ENCODE data around the gene GPR158.

GPR158 gene

DNA sequence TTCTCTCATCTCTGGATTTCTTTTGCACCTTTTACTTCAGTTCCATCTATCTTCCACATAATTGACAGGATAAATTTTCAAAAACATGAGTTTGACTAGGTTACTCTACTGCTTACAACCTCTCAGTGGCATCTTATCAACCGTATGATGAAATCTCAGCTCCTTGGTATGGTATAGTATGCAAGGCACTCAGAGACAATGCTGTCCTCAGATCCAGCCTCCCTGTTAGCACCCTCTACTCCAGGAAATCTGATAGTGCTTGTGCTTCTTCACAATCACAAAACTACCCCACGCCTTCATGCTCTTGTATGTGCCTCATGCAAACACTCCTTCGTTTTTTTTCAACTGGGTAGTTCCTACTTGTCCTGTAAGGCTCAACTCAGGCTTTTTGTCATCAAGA, 330.7 kb downstream of the GPR158 start:
- DNase-seq: no peak

DNA sequence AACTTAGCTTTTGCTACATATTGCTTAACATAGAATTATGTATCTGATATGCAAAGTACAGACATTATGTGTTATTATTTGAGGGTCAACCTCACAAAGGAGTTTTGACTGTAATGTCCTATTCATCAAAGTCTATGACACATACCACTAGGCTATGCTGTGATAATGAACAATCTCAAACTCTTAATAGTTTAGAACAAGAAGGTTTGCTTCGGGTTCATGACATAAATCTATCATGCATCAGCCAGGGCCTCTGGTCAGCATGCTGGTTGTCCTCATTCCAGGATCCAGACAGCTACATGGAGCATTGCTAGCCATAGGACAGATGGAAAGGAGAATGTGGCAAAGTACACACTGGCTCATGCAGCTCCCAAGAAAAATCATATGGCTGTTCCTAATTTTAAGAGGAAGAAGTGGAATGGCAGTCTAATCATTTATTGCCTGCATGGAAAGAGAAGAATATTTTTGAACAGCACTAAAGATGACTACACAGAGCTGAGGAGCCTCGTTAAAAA, 332.1 kb downstream of the GPR158 start:
- no peak for DNase-seq

DNA sequence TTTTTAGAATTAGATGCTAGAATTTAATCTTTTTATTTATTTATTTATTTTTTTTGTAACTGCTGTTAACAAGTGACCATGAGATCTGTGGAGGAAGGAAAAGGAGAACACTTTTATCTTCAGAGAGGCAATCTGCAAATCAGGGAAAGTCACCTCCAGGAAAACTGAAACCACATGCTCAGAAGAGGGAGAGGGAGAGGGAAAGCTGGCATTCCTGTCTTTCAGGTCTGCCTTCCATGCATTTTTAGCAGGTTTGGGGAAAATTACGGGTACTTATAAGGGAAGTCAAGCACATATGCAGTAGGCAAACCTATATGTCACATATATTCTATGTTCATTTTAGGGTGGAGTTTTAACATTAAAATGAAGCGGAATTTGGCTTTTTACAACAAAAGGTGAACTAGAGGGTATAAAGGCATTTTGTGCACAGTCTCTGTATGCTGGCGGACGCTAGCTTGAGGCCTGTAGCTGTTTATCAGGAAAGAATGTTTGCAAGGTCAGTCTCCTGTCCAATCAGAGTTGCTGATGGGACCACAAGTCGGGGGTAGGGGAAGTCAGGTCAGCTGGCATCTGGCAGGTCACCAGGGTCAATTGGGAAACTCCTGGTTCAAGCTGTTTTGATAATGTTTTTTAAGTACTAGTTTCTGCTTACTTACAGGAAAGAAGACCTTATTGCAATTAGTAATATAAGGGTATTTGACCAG, 333.5 kb downstream of the GPR158 start:
- no peak for DNase-seq

DNA sequence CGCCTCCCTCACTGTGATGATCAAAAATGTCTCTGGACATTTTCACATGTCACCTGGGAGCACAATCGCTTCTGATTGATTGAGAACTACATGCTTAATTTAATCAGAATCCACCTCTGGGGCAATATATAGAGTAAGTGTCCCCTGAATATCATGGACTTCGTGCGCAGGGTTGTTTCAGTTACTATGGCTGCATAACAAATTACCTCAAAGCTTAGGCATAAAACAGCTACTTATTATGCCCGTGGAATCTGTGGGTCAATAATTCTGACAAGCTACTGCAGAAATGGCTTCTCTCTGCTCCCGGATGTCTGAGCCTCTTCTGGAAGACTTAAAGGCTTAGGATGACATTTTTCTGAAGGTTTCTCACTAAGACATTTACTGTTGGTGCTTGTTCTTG, 334.4 kb downstream of the GPR158 start:
- DNase-seq: no peak

DNA sequence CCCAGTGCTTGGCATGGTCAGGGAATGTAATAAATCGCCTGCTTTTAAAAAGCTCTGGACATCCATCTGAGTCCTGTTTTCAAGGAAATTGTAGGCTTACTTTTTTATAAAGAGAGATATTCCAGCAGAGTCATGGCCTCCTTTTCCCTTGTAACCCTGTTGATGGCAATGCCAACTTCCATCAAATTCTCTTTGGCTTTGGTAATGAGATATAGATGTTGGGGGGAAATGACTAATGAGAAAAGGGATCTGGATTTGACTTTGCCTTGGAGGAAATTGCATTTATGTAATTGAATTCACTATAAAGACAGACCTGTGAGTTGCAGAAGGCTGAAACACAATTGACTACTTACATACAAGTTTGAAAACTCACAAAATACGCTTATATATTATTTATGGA, 347.5 kb downstream of the GPR158 start:
- no peak for DNase-seq

DNA sequence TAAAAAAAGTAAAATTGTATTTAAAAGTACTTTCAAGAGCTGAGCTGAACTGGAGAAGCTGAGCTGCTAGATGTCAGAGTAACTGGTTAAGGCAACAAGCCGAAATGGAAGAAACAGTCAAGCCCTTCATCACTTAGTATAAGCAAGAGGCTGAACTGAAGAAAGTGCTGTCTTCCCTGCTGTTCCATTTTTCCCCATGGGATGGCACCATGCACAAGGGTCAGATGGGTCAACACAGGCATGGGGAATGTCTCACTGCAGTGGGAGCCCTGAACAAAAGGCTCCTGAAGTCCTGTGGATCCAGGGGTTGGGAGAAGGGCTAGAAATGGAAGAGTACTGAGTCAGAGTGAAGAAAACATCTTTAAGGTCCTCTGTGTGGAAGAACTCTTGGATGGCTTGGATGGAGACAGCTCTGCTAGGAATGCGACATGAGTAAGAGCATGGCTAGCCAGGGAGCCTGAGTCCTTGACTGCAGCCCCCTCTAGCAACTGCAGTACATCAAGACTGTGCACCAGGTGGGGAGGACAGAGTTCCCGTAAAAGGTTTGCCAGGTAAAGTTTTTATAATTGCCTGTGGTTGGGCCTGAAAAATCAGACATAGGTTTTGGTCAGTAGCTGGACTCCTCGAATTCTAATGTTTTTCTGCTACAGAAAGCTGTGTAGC, 348.3 kb downstream of the GPR158 start:
- no peak for DNase-seq

DNA sequence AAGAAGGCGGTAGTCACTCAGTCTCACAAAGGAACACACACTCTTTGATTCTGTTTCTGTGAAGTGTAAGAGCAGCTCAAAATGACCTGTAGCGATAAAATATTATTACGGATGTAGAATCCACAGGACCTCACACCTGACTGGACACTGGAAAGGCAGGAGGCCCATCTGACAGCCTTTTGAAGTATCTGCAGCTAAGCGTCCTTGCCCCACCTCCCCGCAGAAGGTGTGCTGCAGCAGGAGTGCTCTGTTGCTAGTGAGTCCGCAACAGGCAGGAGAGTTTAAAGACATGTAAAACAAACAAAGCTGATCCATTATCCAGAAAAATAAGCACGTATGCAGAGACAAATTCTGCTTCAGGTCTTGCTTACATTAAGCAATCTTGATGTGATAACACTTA, 355.5 kb downstream of the GPR158 start:
- DNase-seq: no peak

DNA sequence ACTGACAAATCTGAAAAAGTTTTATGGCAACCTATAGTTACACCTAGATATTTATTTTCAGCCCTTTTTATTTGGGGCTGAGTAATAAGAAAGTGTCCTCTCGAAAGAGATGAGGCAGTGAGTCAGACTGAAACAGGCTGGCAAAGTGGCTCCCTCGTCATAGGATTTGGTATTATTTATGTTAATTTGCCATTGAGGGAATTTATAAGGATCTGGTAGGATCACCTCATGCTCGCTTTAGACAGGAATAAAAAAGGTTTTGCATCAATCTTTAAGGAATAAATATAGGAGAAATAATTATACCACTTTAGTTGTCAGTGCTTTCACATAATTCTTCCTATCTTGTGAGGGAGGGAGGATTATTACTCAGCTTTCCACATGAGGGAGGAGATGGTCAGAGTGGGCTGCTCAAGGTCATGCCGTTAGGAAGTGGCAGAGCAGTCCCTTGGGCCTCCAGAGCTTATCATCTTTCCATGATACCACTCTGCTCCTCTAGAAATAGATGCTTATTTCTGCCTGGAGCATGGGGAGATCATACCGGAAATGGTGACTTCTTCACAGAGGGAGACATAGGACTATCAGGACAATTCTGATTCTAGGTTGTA, 356.8 kb downstream of the GPR158 start:
- no peak for DNase-seq

DNA sequence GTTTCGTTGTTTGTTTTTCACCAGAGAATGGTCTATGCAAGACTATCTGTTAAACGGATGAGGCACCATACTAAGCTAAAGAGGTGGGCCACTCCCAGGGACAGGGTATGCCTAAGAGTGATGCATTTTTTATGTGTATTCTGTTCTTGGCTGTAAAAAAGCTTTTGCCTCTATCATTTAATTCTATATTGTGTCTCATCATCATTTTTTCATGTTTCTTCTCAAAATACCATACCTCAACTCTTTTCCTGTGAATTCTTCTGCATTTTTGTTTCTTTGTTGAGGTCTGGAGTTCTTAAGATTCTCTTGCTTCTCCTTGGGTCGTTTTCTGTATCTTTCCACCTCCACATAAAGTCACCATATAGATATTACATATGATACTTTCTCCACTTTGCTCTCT, 357.4 kb downstream of the GPR158 start:
- no peak for DNase-seq

DNA sequence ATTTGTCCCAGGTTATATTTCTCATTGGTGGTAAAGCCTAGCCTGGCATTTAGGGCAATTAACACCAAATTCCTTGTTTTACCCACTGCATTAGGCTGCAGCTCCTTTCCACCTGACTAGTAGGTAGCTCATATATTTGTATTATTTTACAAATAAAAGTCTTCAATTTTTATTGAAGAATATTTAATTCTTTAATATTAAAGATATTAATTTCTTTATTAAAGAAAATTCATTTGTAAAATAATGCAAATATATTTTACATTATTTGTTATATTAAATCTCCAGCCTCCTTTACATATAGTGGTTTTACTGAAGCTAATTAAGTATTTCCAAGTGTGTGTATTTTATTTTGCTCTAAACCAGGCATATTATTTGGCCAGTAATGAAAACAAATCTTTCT, 361.2 kb downstream of the GPR158 start:
- no peak for DNase-seq

DNA sequence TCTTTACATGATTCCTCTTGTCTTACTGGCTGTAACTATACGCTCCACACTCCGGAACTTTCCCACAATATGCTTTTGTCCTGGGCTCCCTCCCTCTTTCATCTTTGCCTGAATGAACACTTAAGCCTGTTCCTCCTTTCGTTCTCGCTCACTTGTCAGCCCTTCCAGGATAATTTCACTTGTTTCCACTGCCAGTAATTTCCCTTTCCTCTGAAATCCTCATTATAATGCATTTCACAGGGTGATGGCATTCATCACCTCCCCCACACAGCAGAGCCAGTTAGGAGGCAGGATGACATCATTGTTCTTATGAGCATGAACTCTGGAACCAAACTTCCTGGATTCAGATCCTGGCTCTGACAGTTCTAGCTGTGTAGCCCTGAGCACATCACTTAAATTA, 372.6 kb downstream of the GPR158 start:
- DNase-seq: no peak

DNA sequence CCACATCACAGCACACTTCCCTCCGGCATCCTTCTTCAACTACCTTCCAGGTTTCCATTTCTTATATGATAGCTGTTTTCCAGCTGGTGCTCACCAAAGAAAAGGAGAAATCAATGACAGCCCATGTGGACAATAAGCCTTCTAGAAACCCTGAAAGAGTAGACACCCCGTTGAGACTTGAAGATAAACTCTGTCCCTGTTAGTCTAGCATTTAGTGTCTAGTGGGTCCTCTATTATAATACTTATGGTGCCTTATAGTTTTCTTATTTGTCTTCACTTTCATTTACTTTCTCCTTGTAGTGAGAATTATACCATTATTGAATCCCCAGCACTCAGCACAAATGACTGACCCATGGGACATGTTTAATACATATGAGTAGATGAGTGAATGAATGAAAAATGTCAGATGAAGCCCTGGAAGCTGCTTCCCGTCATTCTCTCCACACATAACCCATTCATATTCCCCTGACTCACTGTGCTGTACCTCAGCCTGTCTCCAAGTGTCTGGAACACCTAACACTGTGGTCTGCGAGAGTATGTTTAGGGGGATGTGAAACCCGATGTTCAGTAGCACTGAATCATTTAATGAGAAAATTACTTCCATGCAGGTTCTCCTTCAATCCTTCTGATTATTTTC, 377.6 kb downstream of the GPR158 start:
- no peak for DNase-seq

DNA sequence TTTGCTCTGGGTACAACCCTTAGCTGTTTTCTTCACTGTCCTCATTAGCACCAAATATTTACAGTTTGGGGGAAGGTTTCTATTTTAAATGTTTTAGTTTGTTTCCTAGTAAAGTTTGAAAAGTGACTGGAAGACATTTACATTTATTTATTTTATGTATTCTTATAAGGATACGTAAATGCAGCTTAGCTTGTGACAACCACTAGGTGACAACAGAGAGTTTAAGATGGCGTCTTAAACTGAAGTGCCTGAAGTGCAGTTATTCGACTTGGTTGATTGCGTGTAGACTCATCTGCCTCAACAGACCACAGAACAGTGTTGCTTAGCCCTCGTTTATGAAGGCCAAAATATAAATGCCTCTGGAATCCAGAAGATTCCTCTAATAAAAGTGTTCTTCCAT, 381.1 kb downstream of the GPR158 start:
- DNase-seq: no peak

DNA sequence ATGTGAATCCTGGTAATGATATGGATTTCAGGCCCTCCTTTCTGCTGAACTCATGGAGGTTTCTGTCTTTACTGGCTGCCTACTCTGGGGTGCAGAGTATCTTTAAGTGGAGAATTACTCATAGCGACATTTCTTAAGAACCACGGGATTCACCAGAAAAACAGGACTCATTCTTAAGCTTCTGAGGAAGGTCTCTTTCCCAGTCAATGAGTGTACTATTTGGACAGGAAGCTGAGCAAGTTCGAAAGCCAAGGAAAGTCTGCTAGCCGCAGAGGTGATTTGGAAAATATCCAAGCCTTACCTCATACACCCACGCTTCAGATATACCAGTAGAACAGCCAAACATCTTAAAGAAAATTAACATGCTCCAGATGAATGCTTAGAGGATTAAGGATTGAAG, 381.7 kb downstream of the GPR158 start:
- DNase-seq: no peak

DNA sequence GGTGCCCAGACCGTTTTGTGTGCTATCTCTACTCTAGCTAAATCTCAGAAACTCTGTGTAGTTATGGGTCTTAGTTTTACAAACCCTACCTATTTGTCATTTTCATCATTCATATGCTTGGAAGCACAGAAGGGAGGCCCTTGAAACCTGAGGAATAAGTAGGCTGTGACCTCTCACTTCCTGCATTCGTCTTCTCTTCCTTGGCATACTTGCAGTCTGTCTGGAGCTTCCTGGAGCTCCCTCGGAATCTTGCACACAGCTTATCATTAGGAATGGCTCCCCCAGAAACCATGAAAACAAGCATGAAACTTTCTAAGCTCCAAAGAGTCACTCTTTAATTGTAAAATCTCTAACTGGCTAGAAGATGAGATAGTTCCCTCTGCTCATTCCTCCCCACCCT, 382.3 kb downstream of the GPR158 start:
- no peak for DNase-seq

DNA sequence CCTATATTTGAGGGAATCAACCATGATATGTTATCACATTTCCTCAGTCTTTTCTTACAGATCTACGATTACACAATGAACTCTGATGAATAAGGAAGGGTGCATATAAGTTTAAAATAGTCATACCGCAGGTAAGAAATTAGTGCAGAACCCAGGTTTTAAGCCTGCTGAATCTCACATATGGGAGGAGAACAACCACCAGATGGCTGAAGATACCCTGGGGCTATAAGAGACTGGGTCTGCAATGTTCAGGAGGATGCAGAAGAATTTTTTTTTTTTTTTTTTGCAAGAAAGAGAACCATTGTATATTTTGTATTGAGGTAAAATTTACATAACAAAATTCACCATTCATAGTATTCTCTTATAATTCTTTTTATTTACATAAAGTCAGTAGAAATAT, 387.0 kb downstream of the GPR158 start:
- DNase-seq: no peak

DNA sequence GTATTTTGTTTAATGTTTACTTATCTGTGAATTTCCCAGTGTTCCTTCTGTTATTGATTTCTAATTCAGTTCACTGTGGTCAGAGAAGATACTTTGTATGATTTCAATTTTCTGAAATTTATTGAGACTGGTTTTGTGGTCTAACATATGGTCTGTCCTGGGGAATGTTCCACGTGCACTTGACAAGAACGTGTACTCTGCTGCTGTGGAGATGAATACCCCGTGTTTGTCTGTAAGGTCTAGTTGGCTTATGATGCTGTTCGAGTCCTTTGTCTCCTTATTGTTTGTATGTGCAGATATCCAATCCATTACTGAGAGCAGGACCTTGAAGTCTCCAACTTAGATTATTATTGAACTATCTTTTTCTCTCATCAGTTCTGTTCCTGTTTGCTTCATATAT, 387.7 kb downstream of the GPR158 start:
- no peak for DNase-seq

DNA sequence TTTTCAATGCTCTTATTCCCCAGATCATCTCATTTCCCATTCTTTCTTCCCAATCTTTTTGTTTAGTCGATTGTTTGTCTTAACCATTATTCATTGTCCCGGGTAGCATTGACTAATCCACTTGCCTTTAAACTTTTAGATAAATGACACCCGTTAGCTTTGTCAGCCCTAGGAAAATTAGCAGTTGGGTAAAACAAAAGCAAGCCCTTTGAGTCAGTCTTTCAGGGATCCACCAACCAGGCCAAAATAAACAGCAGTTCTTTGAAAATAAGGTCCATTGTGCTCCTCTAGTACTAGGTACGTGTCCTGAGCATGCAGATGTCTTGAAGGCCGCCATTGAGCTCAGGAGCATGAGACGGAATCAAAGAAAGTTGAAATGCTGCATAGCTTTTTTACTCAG, 389.6 kb downstream of the GPR158 start:
- DNase-seq: no peak

DNA sequence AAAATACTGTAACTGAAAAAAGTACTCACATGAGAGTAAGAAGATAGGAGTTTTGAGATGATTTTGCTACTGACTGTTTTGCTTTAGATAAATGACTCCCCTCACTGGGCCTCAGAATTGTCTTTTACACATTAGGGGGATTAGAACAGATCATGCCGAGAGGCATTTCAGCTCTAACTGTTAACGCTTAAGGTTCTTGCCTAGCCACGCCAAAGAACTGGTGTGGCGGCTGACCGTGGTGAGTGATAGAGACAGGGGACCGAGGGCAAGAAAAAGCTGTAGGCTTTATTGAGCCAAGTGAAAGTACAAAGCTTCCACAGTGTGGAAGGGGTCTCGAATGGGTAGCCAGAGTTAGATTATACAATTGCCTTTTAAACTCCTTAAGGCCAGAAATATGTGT, 390.8 kb downstream of the GPR158 start:
- DNase-seq: no peak

DNA sequence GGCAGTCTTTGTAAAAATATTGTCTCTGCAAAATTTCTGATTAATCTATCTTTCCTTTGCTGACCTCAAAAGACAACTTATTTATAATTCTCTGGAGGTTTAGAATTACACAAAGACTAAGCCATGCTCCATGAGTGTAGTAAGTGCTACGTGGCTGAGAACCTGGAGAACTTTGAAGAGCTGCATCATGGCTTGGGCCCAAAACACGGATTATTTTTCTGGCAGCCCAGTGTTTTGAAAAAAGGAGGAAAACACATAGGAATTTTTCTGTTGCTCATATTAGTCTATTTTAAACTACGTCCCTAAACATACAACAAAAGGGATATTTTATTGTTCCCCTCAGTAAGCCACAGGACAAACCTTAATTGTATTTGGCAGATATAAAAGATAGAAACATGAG, 398.5 kb downstream of the GPR158 start:
- no peak for DNase-seq

DNA sequence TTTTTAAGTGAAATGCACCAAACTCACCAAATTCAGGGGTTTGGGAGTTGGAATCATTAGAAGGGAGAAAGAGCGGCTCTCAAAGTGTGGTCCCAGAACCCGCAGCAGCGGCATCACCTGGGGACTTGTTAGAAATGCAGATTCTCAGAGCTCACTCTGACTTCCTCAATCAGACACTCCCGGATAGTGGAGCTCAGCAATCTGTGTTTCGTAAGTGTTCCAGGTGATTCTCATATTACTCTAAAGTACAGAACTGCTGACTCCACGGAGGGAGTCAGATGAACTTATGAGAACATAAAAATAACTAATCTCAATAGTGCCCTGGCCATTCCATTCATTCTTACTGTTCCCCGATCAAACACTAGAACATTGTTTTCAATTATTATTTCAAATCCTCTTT, 400.5 kb downstream of the GPR158 start:
- DNase-seq: no peak

DNA sequence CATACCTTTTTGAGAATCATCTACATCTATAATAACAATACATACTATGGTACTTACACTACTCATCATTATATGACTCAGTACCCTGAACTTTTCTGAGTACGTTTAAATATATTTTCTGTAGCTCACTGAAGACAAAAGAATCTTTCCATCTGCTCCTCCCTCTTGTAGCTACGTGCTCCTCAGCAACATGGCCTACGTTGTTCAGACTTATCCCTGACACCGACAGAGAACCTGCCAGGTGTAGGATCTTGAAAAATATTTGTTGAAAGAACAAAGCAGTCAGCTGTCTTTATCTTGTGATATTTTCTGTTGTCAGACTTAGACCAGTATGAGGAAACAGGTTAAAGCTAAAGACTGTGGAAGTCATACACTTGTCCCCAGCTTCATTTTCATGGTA, 403.3 kb downstream of the GPR158 start:
- DNase-seq: no peak

DNA sequence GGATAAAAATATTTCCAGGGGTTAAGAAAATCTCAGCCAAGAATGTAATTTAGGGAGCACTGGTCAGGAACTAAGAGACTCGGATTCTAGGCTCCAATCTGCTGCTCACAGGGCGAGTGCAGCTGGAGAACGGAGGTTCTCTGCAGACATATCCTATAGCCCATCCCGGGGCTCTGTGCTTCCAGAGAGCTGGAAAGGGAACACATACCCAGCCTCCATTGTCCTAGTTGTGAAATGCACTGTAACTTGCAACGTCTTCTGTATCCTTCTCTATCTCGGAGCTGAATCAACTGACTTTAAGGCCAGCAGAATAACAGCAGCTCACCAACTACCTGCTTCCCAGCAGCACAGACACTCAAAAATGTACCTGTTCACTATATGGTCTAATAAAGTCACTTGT, 408.2 kb downstream of the GPR158 start:
- no peak for DNase-seq

DNA sequence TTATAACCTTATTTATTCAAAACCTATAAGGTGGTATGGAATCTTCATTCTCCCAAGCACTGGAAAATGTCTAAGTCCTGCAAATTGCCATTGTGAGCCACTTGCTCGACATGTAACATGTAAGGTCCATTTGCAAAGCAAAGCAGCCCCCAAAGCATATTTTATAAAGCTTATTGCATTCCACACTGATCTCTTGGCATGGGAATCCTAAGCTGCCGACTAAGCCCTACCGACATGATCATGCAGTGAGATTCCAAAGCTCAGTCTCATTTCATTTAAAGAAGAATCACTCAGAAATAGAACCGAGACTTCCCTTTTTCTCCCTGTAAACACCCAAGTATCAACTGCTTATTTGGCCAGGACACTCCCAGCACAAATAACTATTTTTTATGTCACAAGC, 425.9 kb downstream of the GPR158 start:
- no peak for DNase-seq

All from GDM1 (cell line).